ENCODE measurements around the gene MEGF11.

DNA sequence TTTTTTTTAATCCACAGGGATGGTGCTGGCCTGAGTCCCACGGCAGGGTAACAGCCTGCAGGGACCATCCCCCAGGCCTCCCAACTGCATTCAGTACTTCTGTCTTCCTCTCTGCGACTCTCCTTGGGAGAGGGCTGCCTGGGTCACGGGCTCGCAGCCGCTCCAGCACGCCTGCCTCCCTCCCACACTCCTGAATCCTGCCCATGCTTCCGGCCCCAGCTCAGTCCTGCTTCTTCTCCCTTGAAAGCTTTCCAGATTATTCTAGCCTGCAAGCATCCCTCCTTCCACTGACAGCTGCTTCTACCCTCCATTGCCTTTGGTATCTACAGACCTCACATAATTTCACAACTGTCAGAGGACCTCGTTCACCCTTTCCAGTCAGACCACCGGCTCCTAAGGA, 32.4 kb downstream of the MEGF11 start:
- TF ChIP-seq, protein P1, sequence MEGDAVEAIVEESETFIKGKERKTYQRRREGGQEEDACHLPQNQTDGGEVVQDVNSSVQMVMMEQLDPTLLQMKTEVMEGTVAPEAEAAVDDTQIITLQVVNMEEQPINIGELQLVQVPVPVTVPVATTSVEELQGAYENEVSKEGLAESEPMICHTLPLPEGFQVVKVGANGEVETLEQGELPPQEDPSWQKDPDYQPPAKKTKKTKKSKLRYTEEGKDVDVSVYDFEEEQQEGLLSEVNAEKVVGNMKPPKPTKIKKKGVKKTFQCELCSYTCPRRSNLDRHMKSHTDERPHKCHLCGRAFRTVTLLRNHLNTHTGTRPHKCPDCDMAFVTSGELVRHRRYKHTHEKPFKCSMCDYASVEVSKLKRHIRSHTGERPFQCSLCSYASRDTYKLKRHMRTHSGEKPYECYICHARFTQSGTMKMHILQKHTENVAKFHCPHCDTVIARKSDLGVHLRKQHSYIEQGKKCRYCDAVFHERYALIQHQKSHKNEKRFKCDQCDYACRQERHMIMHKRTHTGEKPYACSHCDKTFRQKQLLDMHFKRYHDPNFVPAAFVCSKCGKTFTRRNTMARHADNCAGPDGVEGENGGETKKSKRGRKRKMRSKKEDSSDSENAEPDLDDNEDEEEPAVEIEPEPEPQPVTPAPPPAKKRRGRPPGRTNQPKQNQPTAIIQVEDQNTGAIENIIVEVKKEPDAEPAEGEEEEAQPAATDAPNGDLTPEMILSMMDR (conservative IDR thresholded peaks at IDR 0.05; ENCODE audit: low read length): no peak
- no peak for TF ChIP-seq EZH2phosphoT487 (IDR thresholded peaks at IDR 0.05; ENCODE audit: borderline replicate concordance, low read depth, low read length)
